ENCODE data around the gene STXBP3. TPM values are rescaled to one million over a fixed set of nuclear protein-coding genes. Genes with fewer than 3 reads are reported as not detected.

STXBP3 gene
- total and polyA plus RNA-seq, 2 of the 13 experiments (the other 11 are each of a cell fraction or from before 2014, with no cell fraction given), result 13.0 to 20.8 TPM

DNA sequence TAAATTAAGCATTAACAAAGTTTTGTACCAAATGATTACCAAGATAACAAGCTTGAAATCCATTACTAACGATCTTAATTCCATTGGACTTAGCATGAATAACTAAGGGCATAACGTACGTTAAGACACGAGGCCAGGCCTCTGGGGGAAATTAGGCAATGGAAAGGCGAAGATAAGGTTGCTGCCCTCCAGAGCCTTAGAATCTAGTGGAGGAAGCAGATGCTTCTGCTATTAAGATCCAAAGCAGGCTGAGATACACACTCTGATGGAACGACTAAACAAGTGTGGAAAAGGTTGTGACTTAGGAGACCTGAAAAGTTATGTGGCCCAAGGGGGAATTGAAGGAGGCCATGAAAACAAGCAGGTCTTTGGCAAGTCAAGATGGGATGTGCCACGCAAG, 104.5 kb downstream of the STXBP3 start:
- BruUV-seq (replicated peaks), result no TSS peak
- Histone ChIP-seq H3K4me1 (ENCODE audit: insufficient read depth, low read length) (no peaks in the 10 kb centered on the region), H3K27ac (ENCODE audit: extremely low read length, insufficient read depth, low read length) (no peak overlapping the region), H3K9me3 (ENCODE audit: low read length) (no peaks in the 10 kb centered on the region), H3K9ac (ENCODE audit: insufficient read depth, low read depth, low read length) (no peak overlapping the region), H3K36me3 (replicated peaks in 1 of 2; ENCODE audit: control insufficient read depth in 1 of 2, insufficient read depth in 2 of 2, low read length in 2 of 2) (no peaks in the 10 kb centered on the region), H3K4me3 (replicated peaks in 1 of 3; ENCODE audit: insufficient read depth in 1 of 3, low read depth in 2 of 3, low read length in 3 of 3) (no peak overlapping the region), H2AFZ (ENCODE audit: low read length) (no peak overlapping the region), H3K4me2 (ENCODE audit: low read depth, low read length) (no peak overlapping the region), H3K27me3 (ENCODE audit: control insufficient read depth in 1 of 2, insufficient read depth in 2 of 2, low read length in 2 of 2) (peaks cover 0 to 18% of the 10 kb centered on the region in 2 experiments; a peak in 2 of 5 replicates), H3K79me2 (ENCODE audit: insufficient read depth, low read length) (no peaks in the 10 kb centered on the region), H4K20me1 (ENCODE audit: insufficient read depth, low read length) (no peaks in the 10 kb centered on the region)
- TF ChIP-seq ZFAT (CRISPR knock-in tag; conservative IDR thresholded peaks at IDR 0.05), result no peak
- TF ChIP-seq ZNF207 (IDR thresholded peaks at IDR 0.05; ENCODE audit: borderline replicate concordance), result no peak
- no peak for TF ChIP-seq ZNF558 (CRISPR knock-in tag; IDR thresholded peaks at IDR 0.05; ENCODE audit: borderline replicate concordance)
- TF ChIP-seq PHF21A (CRISPR knock-in tag; IDR thresholded peaks at IDR 0.05), result no peak
- no peak for TF ChIP-seq JDP2 (CRISPR knock-in tag; IDR thresholded peaks at IDR 0.05; ENCODE audit: borderline replicate concordance)
- no peak for TF ChIP-seq NRL (CRISPR knock-in tag; IDR thresholded peaks at IDR 0.05; ENCODE audit: borderline replicate concordance)
- no peak for TF ChIP-seq PRDM10 (CRISPR knock-in tag; IDR thresholded peaks at IDR 0.05; ENCODE audit: low read depth)
- TF ChIP-seq GATA4 (IDR thresholded peaks at IDR 0.05; ENCODE audit: borderline replicate concordance, low read depth), result no peak
- in situ Hi-C loops (cut with HindIII; ENCODE audit: extremely low pct_ligation_motif_present, low pct_unique_long_range_greater_than_20kb) (no loop called here), intact Hi-C loops (cut with micrococcal nuclease; ENCODE audit: unreplicated experiment) (no loop called here)
- DNase-seq (ENCODE audit: low spot score) (no peak), FAIRE-seq (no peak), ATAC-seq (no peak)
- 33% methylated on average over 7 of the region's 7 CpGs for WGBS (ENCODE audit: low lambda C conversion rate)
- POLR2A ChIA-PET, result no interaction called here
- CTCF ChIA-PET (ENCODE audit: low intra/inter-chr PET ratio, low total read pairs), result no interaction called here
